HL-60 (cell line): ENCODE measurements around the gene RIMKLA.

Experiments used
- CTCF ChIP-seq: IDR thresholded peaks from one replicate; pipeline ENCODE4 v1.5.1; 2011; ENCODE audit warnings: low read length, control low read depth, inconsistent platforms; ENCODE audit not compliant: insufficient read depth
- GABPA ChIP-seq: IDR thresholded peaks from 2 replicates; pipeline ENCODE4 v1.6.1; 2012; ENCODE audit warnings: low read depth
- POLR2AphosphoS5 ChIP-seq: IDR thresholded peaks from 2 replicates; pipeline ENCODE4 v1.6.1; 2012; ENCODE audit warnings: low read depth
- REST ChIP-seq: IDR thresholded peaks from 2 replicates; pipeline ENCODE4 v1.6.1; 2012; ENCODE audit warnings: low read depth; ENCODE audit not compliant: insufficient replicate concordance
- SPI1 ChIP-seq: IDR thresholded peaks from 2 replicates; pipeline ENCODE4 v1.6.1; 2012; ENCODE audit warnings: low read depth, mild to moderate bottlenecking, borderline replicate concordance

GRCh38 chr1:42417166-42417565 lies 36.6 kb downstream of the RIMKLA start:
- TF ChIP-seq CTCF (no peak), REST (no peak), POLR2AphosphoS5 (no peak), GABPA (no peak), SPI1 (no peak)
